H1 (cell line): ENCODE results near the gene BOLL.

Source experiments
- EGR1 ChIP-seq: IDR thresholded peaks from 2 replicates; pipeline ENCODE4 v1.6.1; 2011; ENCODE audit warnings: low read depth, low read length, borderline replicate concordance
- RAD21 ChIP-seq, 2 experiments: IDR thresholded peaks in 1 of 2; conservative IDR thresholded peaks in 1 of 2; 2 replicates each; pipeline ENCODE4 v1.6.1; 2011; ENCODE audit warnings: low read depth in 2 of 2, low read length in 2 of 2, improper control_type of control experiment in 1 of 2, inconsistent platforms in 1 of 2, mild to moderate bottlenecking in 1 of 2, moderate library complexity in 1 of 2
- TF ChIP-seq, protein P1 (sequence below), 3 experiments: IDR thresholded peaks; 1 replicate in 2 of 3; 2 replicates in 1 of 3; pipeline versions ENCODE4 v1.5.1 to v1.6.1; 2011; ENCODE audit warnings: low read length in 3 of 3, mild to moderate bottlenecking in 3 of 3, inconsistent platforms in 2 of 3, low read depth in 1 of 3, moderate library complexity in 1 of 3; ENCODE audit not compliant: insufficient read depth in 1 of 3; ENCODE audit errors: control extremely low read depth in 1 of 3
- TF ChIP-seq, protein P2 (sequence below): IDR thresholded peaks from 2 replicates; pipeline ENCODE4 v1.6.1; 2012; ENCODE audit warnings: inconsistent platforms

DNA sequence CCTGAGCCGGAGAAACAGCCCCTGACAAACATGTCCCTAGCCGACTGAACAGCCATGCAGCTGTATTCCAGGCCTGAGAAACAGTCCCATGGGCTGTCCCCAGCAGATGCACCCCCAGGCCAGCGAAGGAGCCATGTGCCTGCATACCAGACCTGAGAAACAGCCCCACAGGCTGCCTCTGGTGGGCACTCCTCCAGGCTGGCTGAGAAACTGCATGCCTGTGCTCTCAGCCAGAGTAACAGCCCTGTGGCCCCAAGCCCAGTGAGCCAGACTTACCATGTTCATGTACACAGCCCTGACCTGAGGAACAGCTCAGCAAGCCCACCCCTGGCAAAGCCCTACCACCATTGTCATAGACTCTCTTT lies 24.8 kb downstream of the BOLL start:
- TF ChIP-seq RAD21 (IDR thresholded peaks at IDR 0.05 in 1 of 2, conservative IDR thresholded peaks at IDR 0.05 in 1 of 2; ENCODE audit: low read depth in 2 of 2, low read length in 2 of 2) (no peak), EGR1 (no peak)
- TF ChIP-seq, protein P1, sequence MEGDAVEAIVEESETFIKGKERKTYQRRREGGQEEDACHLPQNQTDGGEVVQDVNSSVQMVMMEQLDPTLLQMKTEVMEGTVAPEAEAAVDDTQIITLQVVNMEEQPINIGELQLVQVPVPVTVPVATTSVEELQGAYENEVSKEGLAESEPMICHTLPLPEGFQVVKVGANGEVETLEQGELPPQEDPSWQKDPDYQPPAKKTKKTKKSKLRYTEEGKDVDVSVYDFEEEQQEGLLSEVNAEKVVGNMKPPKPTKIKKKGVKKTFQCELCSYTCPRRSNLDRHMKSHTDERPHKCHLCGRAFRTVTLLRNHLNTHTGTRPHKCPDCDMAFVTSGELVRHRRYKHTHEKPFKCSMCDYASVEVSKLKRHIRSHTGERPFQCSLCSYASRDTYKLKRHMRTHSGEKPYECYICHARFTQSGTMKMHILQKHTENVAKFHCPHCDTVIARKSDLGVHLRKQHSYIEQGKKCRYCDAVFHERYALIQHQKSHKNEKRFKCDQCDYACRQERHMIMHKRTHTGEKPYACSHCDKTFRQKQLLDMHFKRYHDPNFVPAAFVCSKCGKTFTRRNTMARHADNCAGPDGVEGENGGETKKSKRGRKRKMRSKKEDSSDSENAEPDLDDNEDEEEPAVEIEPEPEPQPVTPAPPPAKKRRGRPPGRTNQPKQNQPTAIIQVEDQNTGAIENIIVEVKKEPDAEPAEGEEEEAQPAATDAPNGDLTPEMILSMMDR (IDR thresholded peaks at IDR 0.05; ENCODE audit: control extremely low read depth in 1 of 3, insufficient read depth in 1 of 3, low read depth in 1 of 3, low read length in 3 of 3), result peak in 1 of 3 experiments; percentile 16; a peak in 1 of 4 replicates
- TF ChIP-seq, protein P2, sequence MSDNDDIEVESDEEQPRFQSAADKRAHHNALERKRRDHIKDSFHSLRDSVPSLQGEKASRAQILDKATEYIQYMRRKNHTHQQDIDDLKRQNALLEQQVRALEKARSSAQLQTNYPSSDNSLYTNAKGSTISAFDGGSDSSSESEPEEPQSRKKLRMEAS, result peak; percentile 24; the same call in 1 of the 2 replicates
